MM.1S (cell line): Measurements from ENCODE around the gene GPSM1.

Source experiments
- DNase-seq: peaks from one replicate; pipeline ENCODE4 v3.0.0-alpha.2; 2015
- H2AFZ ChIP-seq: fragments of 300-600 bp; sonication (generic); 2 replicates; pipeline ENCODE4 v1.6.0; 2016; ENCODE audit warnings: antibody characterized with exemption, low read length
- H3F3A ChIP-seq: fragments of 300-600 bp; sonication (generic); 2 replicates; pipeline ENCODE4 v1.6.1; 2016; ENCODE audit warnings: mild to moderate bottlenecking, antibody characterized with exemption, low read length, moderate library complexity, mixed read lengths; ENCODE audit not compliant: insufficient read depth
- H3K27ac ChIP-seq: fragments of 300-600 bp; sonication (generic); 2 replicates; pipeline ENCODE4 v1.5.1; 2016; ENCODE audit warnings: mild to moderate bottlenecking, low read length
- H3K27me3 ChIP-seq: fragments of 300-600 bp; sonication (generic); replicated peaks from 2 replicates; pipeline ENCODE4 v1.6.0; 2016; ENCODE audit warnings: low read length; ENCODE audit not compliant: insufficient read depth
- H3K36me3 ChIP-seq: fragments of 300-600 bp; sonication (generic); replicated peaks from 2 replicates; pipeline ENCODE4 v1.6.1; 2016; ENCODE audit warnings: mild to moderate bottlenecking, low read length, mixed read lengths; ENCODE audit not compliant: insufficient read depth
- H3K4me1 ChIP-seq: fragments of 300-600 bp; sonication (generic); 2 replicates; pipeline ENCODE4 v1.6.1; 2016; ENCODE audit warnings: low read length, mixed read lengths
- H3K4me2 ChIP-seq: fragments of 300-600 bp; sonication (generic); 2 replicates; pipeline ENCODE4 v1.6.0; 2016; ENCODE audit warnings: low read depth, low read length
- H3K4me3 ChIP-seq: fragments of 300-600 bp; sonication (generic); 2 replicates; pipeline ENCODE4 v1.5.1; 2016; ENCODE audit warnings: low read length, mixed read lengths
- H3K79me2 ChIP-seq: fragments of 300-600 bp; sonication (generic); 2 replicates; pipeline ENCODE4 v1.6.1; 2016; ENCODE audit warnings: mixed run types, low read length, mixed read lengths
- H3K9ac ChIP-seq: fragments of 300-600 bp; sonication (generic); 2 replicates; pipeline ENCODE4 v1.6.1; 2016; ENCODE audit warnings: low read length, mixed read lengths
- H3K9me2 ChIP-seq: fragments of 300-600 bp; sonication (generic); replicated peaks from 2 replicates; pipeline ENCODE4 v1.6.1; 2016; ENCODE audit warnings: mild to moderate bottlenecking, low read length, mixed read lengths; ENCODE audit not compliant: insufficient read depth
- H3K9me3 ChIP-seq: fragments of 300-600 bp; sonication (generic); replicated peaks from 2 replicates; pipeline ENCODE4 v1.6.1; 2016; ENCODE audit warnings: mild to moderate bottlenecking, low read length, mixed read lengths; ENCODE audit not compliant: insufficient read depth
- H4K20me1 ChIP-seq: fragments of 300-600 bp; sonication (generic); 2 replicates; pipeline ENCODE4 v1.6.1; 2016; ENCODE audit warnings: mild to moderate bottlenecking, low read length, moderate library complexity, mixed read lengths; ENCODE audit not compliant: insufficient read depth
- EZH2 ChIP-seq: fragments of 300-600 bp; sonication (generic); optimal IDR thresholded peaks from 2 replicates; pipeline ENCODE3; 2017; ENCODE audit warnings: low read depth, mild to moderate bottlenecking, antibody characterized with exemption, low read length, mixed read lengths
- EZH2phosphoT487 ChIP-seq: fragments of 300-600 bp; sonication (generic); IDR thresholded peaks from 2 replicates; pipeline ENCODE4 v1.6.1; 2018; ENCODE audit warnings: antibody characterized with exemption, low read length
- TF ChIP-seq, protein P1 (sequence below): fragments of 300-600 bp; sonication (generic); IDR thresholded peaks from 2 replicates; pipeline ENCODE4 v1.5.1; 2016; ENCODE audit warnings: antibody characterized with exemption, low read length, mixed read lengths

The GPSM1 gene

GRCh38 chr9:136383436-136383835 is 56.1 kb downstream of the GPSM1 start:
- no peaks in the 10 kb centered on the region for H3K9me3 ChIP-seq
- H3K4me3 ChIP-seq = no peak overlapping the region
- DNase-seq = no peak
- no peak overlapping the region for H3K4me2 ChIP-seq
- H3K4me1 ChIP-seq = no peaks in the 10 kb centered on the region
- no peaks in the 10 kb centered on the region for H3K9me2 ChIP-seq
- no peaks in the 10 kb centered on the region for H4K20me1 ChIP-seq
- H3K27me3 ChIP-seq = no peaks in the 10 kb centered on the region
- no peaks in the 10 kb centered on the region for H3K36me3 ChIP-seq
- H3F3A ChIP-seq = no peaks in the 10 kb centered on the region
- TF ChIP-seq EZH2 (no peak), EZH2phosphoT487 (no peak)
- TF ChIP-seq, protein P1, sequence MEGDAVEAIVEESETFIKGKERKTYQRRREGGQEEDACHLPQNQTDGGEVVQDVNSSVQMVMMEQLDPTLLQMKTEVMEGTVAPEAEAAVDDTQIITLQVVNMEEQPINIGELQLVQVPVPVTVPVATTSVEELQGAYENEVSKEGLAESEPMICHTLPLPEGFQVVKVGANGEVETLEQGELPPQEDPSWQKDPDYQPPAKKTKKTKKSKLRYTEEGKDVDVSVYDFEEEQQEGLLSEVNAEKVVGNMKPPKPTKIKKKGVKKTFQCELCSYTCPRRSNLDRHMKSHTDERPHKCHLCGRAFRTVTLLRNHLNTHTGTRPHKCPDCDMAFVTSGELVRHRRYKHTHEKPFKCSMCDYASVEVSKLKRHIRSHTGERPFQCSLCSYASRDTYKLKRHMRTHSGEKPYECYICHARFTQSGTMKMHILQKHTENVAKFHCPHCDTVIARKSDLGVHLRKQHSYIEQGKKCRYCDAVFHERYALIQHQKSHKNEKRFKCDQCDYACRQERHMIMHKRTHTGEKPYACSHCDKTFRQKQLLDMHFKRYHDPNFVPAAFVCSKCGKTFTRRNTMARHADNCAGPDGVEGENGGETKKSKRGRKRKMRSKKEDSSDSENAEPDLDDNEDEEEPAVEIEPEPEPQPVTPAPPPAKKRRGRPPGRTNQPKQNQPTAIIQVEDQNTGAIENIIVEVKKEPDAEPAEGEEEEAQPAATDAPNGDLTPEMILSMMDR = no peak
- no peak overlapping the region for H2AFZ ChIP-seq
- H3K9ac ChIP-seq = no peak overlapping the region
- no peaks in the 10 kb centered on the region for H3K79me2 ChIP-seq
- H3K27ac ChIP-seq = no peak overlapping the region

GRCh38 chr9:136385015-136385414 is 57.7 kb downstream of the GPSM1 start:
- Histone ChIP-seq H4K20me1 (no peaks in the 10 kb centered on the region), H3K9ac (no peak overlapping the region), H3K27me3 (no peaks in the 10 kb centered on the region), H3F3A (no peaks in the 10 kb centered on the region), H3K36me3 (no peaks in the 10 kb centered on the region), H3K79me2 (no peaks in the 10 kb centered on the region), H3K4me1 (no peaks in the 10 kb centered on the region), H3K27ac (no peak overlapping the region), H2AFZ (no peak overlapping the region), H3K4me2 (no peak overlapping the region), H3K9me3 (no peaks in the 10 kb centered on the region), H3K4me3 (no peak overlapping the region), H3K9me2 (no peaks in the 10 kb centered on the region)
- TF ChIP-seq, protein P1 = no peak
- TF ChIP-seq EZH2 = no peak
- TF ChIP-seq EZH2phosphoT487 = no peak
- DNase-seq = no peak

GRCh38 chr9:136386018-136386417 is 58.7 kb downstream of the GPSM1 start:
- DNase-seq = no peak
- Histone ChIP-seq H3F3A (no peaks in the 10 kb centered on the region), H3K9me3 (no peaks in the 10 kb centered on the region), H3K4me1 (no peaks in the 10 kb centered on the region), H3K4me3 (no peak overlapping the region), H3K79me2 (no peaks in the 10 kb centered on the region), H4K20me1 (no peaks in the 10 kb centered on the region), H3K4me2 (no peak overlapping the region), H3K27me3 (no peaks in the 10 kb centered on the region), H3K27ac (no peak overlapping the region), H3K9ac (no peak overlapping the region), H3K9me2 (no peaks in the 10 kb centered on the region), H2AFZ (no peak overlapping the region), H3K36me3 (no peaks in the 10 kb centered on the region)
- TF ChIP-seq, protein P1 = no peak
- no peak for TF ChIP-seq EZH2phosphoT487
- no peak for TF ChIP-seq EZH2
